Esophagus squamous epithelium (tissue), 5 donors: ENCODE results near the gene FETUB. TPM values are rescaled to one million over a fixed set of nuclear protein-coding genes. Genes with fewer than 3 reads are reported as not detected.

Source experiments
- DNase-seq: peaks from one replicate; lab custom pipeline; 2025; lab: John Stamatoyannopoulos, UW
- H3K27ac ChIP-seq, 4 donors: fragments of 200-600 bp; sonication (generic); one replicate each; pipeline ENCODE4 v1.5.1; 2016 to 2019; ENCODE audit warnings: mild to moderate bottlenecking in 1 of 4
- H3K27me3 ChIP-seq, 4 donors: fragments of 200-600 bp; sonication (generic); 1 replicate in 3 of 4; 2 replicates in 1 of 4; pipeline versions ENCODE4 v1.5.1 to v1.6.0; 2017 to 2021; ENCODE audit warnings: antibody characterized with exemption in 1 of 4
- H3K36me3 ChIP-seq, 3 donors: fragments of 200-600 bp; sonication (generic); one replicate each; pipeline ENCODE4 v1.5.1; 2016 to 2019
- H3K4me1 ChIP-seq, 3 donors: fragments of 200-600 bp; sonication (generic); one replicate each; pipeline ENCODE4 v1.5.1; 2017 to 2019
- H3K4me3 ChIP-seq, 4 donors: fragments of 200-600 bp; sonication (generic); 1 replicate in 3 of 4; 2 replicates in 1 of 4; pipeline ENCODE4 v1.5.1; 2016 to 2019; ENCODE audit warnings: mild to moderate bottlenecking in 2 of 4, moderate library complexity in 1 of 4
- H3K9me3 ChIP-seq, 3 donors: fragments of 200-600 bp; sonication (generic); one replicate each; pipeline ENCODE4 v1.5.1; 2016 to 2019
- POLR2A ChIP-seq, 4 donors: fragments of 450-650 bp; IDR thresholded peaks; one replicate each; pipeline ENCODE4 v1.6.1; 2017; ENCODE audit warnings: antibody characterized with exemption in 4 of 4, mild to moderate bottlenecking in 4 of 4, moderate library complexity in 3 of 4
- WGBS, 2 donors: methylation state at CpG; one replicate each; pipeline ENCODE4 v1.1.5; 2018; 5-methylcytosine and 5-hydroxymethylcytosine counted together
- intact Hi-C: fragments of 100-400 bp; cut with DNase I; formaldehyde crosslinking; loops from one replicate; pipeline ENCODE4 v1.15.0; 2022
- total RNA-seq, 4 donors: library from RNA; depleted of rRNA; stranded (reverse); fragments of >200 nt; gene quantifications; one replicate each; pipeline ENCODE4 v1.1.0, GENCODE V29; 2016
- TF ChIP-seq, protein P1 (sequence below), 6 experiments: fragments of 450-650 bp in 4 of 6; fragments of 200-600 bp in 2 of 6; sonication (generic) in 2 of 6; IDR thresholded peaks; one replicate each; pipeline ENCODE4 v1.5.1; 2016 to 2019; ENCODE audit warnings: antibody characterized with exemption in 6 of 6, mild to moderate bottlenecking in 4 of 6, moderate library complexity in 4 of 6
- donor health status: DM: yes; HTN: yes; CAD: no.

The FETUB gene
- total RNA-seq, 4 donors from 2014 or later: 0.26 to 23.3 (median 5.0) TPM

DNA sequence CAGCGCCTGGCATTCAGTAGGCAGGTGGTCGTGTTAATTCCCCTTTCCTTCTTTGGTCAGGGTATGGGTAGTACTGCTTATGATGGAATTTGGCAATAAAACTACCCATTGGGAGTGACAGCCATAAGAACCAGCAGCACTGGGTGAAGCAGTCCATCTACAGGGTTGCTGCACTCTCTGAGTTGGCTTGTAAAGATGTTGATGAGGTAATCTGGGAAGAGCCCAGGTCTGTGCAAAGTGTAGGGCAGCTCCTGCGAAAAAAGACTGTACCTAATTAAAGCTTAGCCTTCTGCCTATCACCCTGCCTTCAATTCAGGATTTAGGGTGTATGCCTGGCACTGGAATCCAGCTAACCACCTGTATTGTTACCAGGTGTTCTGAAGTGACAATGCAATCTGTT, 4.7 kb upstream of the FETUB start:
- peak overlapping the region in 2 of 4 donors; percentile 40 to 51 for H3K27ac ChIP-seq
- DNase-seq: no peak
- H3K36me3 ChIP-seq: no peaks in the 10 kb centered on the region
- H3K4me1 ChIP-seq: peaks cover 10 to 55% (median 11%) of the 10 kb centered on the region in 3 donors
- peaks cover 0 to 10% (median 0%) of the 10 kb centered on the region in 4 donors for H3K27me3 ChIP-seq
- no peak overlapping the region for H3K4me3 ChIP-seq
- TF ChIP-seq, protein P1, sequence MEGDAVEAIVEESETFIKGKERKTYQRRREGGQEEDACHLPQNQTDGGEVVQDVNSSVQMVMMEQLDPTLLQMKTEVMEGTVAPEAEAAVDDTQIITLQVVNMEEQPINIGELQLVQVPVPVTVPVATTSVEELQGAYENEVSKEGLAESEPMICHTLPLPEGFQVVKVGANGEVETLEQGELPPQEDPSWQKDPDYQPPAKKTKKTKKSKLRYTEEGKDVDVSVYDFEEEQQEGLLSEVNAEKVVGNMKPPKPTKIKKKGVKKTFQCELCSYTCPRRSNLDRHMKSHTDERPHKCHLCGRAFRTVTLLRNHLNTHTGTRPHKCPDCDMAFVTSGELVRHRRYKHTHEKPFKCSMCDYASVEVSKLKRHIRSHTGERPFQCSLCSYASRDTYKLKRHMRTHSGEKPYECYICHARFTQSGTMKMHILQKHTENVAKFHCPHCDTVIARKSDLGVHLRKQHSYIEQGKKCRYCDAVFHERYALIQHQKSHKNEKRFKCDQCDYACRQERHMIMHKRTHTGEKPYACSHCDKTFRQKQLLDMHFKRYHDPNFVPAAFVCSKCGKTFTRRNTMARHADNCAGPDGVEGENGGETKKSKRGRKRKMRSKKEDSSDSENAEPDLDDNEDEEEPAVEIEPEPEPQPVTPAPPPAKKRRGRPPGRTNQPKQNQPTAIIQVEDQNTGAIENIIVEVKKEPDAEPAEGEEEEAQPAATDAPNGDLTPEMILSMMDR (IDR thresholded peaks at IDR 0.05): no peak
- no peak for TF ChIP-seq POLR2A (IDR thresholded peaks at IDR 0.05)
- 83 to 86% methylated on average over 1 to 3 of the region's 3 CpGs for WGBS, 2 donors
- no peaks in the 10 kb centered on the region for H3K9me3 ChIP-seq
- intact Hi-C loops: no loop called here

DNA sequence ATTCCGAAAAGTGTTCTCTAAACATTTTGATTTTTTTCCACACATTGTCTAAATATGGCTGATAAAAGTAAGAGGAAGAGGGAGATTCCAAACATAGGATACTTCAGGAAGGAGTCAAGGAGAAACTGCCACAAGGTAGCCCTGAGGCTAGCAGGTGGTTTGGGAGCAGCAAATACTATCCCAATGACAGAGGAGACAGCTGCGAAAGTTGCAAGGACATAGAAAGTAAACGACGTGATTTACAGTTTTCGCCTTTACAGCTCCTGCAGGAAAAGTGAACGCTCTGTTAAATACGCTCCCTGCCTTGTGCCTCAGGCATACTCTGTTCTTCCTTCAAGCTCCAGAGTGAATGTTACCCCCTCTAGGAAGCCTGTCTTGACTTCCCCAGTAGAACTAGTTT, 3.7 kb upstream of the FETUB start:
- peaks cover 11 to 65% (median 16%) of the 10 kb centered on the region in 3 donors for H3K4me1 ChIP-seq

DNA sequence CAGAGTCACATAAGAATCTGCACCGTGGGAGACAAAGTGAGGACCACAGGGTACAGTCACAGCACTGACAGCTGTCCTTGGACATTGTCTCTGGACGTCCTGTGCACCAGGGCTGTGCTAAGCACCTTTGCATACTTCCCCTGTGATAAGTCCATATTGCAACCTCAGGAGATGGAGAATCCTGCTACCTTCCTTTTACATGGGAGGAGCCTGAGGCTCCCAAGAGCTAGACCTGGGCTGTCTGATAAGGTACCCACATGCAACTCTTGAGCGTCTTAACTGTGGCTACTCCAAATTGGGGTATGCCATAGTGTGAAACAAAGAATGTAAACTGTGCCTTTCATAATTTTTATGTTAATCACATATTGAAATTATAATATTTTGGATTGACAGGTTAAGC, 2.5 kb upstream of the FETUB start:
- Histone ChIP-seq H3K9me3 (no peaks in the 10 kb centered on the region), H3K27me3 (peaks cover 0 to 10% (median 0%) of the 10 kb centered on the region in 4 donors), H3K36me3 (no peaks in the 10 kb centered on the region), H3K27ac (peak overlapping the region in 1 of 4 donors; percentile 86), H3K4me1 (peaks cover 11 to 77% (median 16%) of the 10 kb centered on the region in 3 donors), H3K4me3 (no peak overlapping the region)
- no peak for TF ChIP-seq POLR2A (IDR thresholded peaks at IDR 0.05)
- TF ChIP-seq, protein P1 (IDR thresholded peaks at IDR 0.05): no peak
- intact Hi-C loops: no loop called here
- WGBS, 2 donors: 71 to 83% methylated on average over 1 to 3 of the region's 3 CpGs
- no peak for DNase-seq

More for the DNA sequence above, 3.7 kb upstream of the FETUB start:
- H3K27me3 ChIP-seq: peaks cover 0 to 10% (median 0%) of the 10 kb centered on the region in 4 donors
- DNase-seq: no peak
- WGBS, 2 donors: 76 to 77% methylated on average over 7 of the region's 7 CpGs
- TF ChIP-seq, protein P1 (IDR thresholded peaks at IDR 0.05): no peak
- no peak for TF ChIP-seq POLR2A (IDR thresholded peaks at IDR 0.05)
- H3K27ac ChIP-seq: peak overlapping the region in 1 of 4 donors; percentile 40
- H3K4me3 ChIP-seq: no peak overlapping the region
- no peaks in the 10 kb centered on the region for H3K36me3 ChIP-seq
- intact Hi-C loops: no loop called here
- no peaks in the 10 kb centered on the region for H3K9me3 ChIP-seq

DNA sequence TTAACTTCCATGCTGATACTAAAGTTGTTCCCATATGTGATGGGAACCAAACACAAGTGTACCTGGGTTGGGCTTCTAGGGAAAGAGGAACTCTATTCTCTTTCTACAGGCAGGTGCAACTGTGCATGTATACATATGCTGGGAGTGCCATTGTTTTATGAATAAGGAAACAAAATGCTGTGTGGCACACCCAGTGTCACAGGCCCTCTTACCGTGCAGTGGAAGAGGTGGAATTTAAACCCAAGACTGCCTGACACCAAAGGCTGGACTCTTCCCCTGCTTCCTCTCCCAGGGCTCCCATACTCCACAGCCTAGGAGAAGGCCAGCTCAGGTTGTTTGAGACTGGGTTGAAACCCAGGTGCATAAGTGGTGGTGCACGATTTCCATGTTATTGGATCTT, 1.9 kb upstream of the FETUB start:
- Histone ChIP-seq H3K4me3 (no peak overlapping the region), H3K36me3 (no peaks in the 10 kb centered on the region), H3K9me3 (no peaks in the 10 kb centered on the region), H3K4me1 (peaks cover 13 to 78% (median 16%) of the 10 kb centered on the region in 3 donors), H3K27ac (peak overlapping the region in 2 of 4 donors; percentile 74 to 86), H3K27me3 (peaks cover 0 to 10% (median 0%) of the 10 kb centered on the region in 4 donors)
- TF ChIP-seq POLR2A (IDR thresholded peaks at IDR 0.05): no peak
- TF ChIP-seq, protein P1 (IDR thresholded peaks at IDR 0.05): no peak
- WGBS, 2 donors: 63% methylated on average over 2 of the region's 2 CpGs
- DNase-seq: no peak
- intact Hi-C loops: no loop called here

DNA sequence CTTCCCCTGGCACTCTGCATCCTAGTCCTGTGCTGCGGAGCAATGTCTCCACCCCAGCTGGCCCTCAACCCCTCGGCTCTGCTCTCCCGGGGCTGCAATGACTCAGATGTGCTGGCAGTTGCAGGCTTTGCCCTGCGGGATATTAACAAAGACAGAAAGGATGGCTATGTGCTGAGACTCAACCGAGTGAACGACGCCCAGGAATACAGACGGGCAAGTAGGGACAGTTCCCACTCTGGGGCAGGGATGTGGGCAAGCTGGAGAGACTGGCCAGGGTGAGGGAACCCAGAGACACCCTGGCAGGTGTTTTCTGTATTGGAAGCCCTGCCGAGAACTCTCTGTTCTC, 247 bp downstream of the FETUB start:
- Histone ChIP-seq H3K4me3 (no peak overlapping the region), H3K9me3 (no peaks in the 10 kb centered on the region), H3K4me1 (peaks cover 16 to 91% (median 25%) of the 10 kb centered on the region in 3 donors), H3K36me3 (no peaks in the 10 kb centered on the region), H3K27ac (peak overlapping the region; percentile 62 to 86 (median 72)), H3K27me3 (peaks cover 0 to 8% (median 0%) of the 10 kb centered on the region in 4 donors)
- intact Hi-C loops: no loop called here
- TF ChIP-seq, protein P1 (IDR thresholded peaks at IDR 0.05): no peak
- TF ChIP-seq POLR2A (IDR thresholded peaks at IDR 0.05): peak in 1 of 4 donors; percentile 16
- no peak for DNase-seq
- 12 to 27% methylated on average over 2 to 6 of the region's 9 CpGs for WGBS, 2 donors
